Endodermal cell (in vitro differentiated cells): ENCODE data around the gene EEFSEC. TPM values are rescaled to one million over a fixed set of nuclear protein-coding genes. Genes with fewer than 3 reads are reported as not detected.

Experiments used
- DNase-seq: peaks from one replicate; pipeline ENCODE4 v3.0.0-alpha.2; 2017
- H3K27ac ChIP-seq: 2 replicates; pipeline ENCODE4 v1.5.1; 2013; ENCODE audit warnings: mild to moderate bottlenecking, low read depth, low read length, moderate library complexity
- H3K27me3 ChIP-seq: 2 replicates; pipeline ENCODE4 v1.6.1; 2013; ENCODE audit warnings: mild to moderate bottlenecking, low read length, moderate library complexity; ENCODE audit not compliant: insufficient read depth, control insufficient read depth, poor library complexity, severe bottlenecking
- H3K36me3 ChIP-seq: 2 replicates; pipeline ENCODE4 v1.7.0; 2013; ENCODE audit warnings: mild to moderate bottlenecking, low read length, moderate library complexity; ENCODE audit not compliant: control insufficient read depth, insufficient read depth
- H3K4me1 ChIP-seq: one replicate; pipeline ENCODE4 v1.7.0; 2013; ENCODE audit warnings: low read length; ENCODE audit not compliant: control insufficient read depth, insufficient read depth
- H3K4me3 ChIP-seq: 2 replicates; pipeline ENCODE4 v1.5.1; 2013; ENCODE audit warnings: mild to moderate bottlenecking, low read length, moderate library complexity
- H3K9ac ChIP-seq: 2 replicates; pipeline ENCODE4 v1.6.1; 2013; ENCODE audit warnings: mild to moderate bottlenecking, low read length, moderate library complexity; ENCODE audit not compliant: poor library complexity, severe bottlenecking; ENCODE audit errors: extremely low read depth
- H3K9me3 ChIP-seq: 2 replicates; pipeline ENCODE4 v1.6.1; 2013; ENCODE audit warnings: mild to moderate bottlenecking, low read length, moderate library complexity; ENCODE audit not compliant: control insufficient read depth
- H3K27ac Mint-ChIP-seq: 2 replicates; pipeline ENCODE4 v1.8.0; 2020; ENCODE audit warnings: mixed read lengths
- H3K27me3 Mint-ChIP-seq: 2 replicates; pipeline ENCODE4 v1.8.0; 2021; ENCODE audit warnings: mild to moderate bottlenecking, mixed read lengths; ENCODE audit not compliant: insufficient read depth
- H3K36me3 Mint-ChIP-seq: 2 replicates; pipeline ENCODE4 v1.8.0; 2020; ENCODE audit warnings: low read depth, mixed read lengths
- H3K4me1 Mint-ChIP-seq: 2 replicates; pipeline ENCODE4 v1.8.0; 2020; ENCODE audit warnings: mixed read lengths
- H3K4me3 Mint-ChIP-seq: 2 replicates; pipeline ENCODE4 v1.8.0; 2020; ENCODE audit warnings: mild to moderate bottlenecking, moderate library complexity, mixed read lengths
- H3K9me3 Mint-ChIP-seq: 2 replicates; pipeline ENCODE4 v1.8.0; 2020; ENCODE audit warnings: mild to moderate bottlenecking, mixed read lengths
- WGBS, 2 experiments: methylation state at CpG; one replicate each; pipeline versions ENCODE4 v1.1.5 to v1.1.7; 2013; ENCODE audit warnings: missing lambda C conversion rate in 2 of 2, mixed read lengths in 1 of 2; ENCODE audit not compliant: insufficient coverage in 1 of 2, insufficient read length in 1 of 2; 5-methylcytosine and 5-hydroxymethylcytosine counted together
- total RNA-seq, 2 donors: library from RNA; stranded (reverse); fragmentation: NEBNext Ultra II Directional in 1 of 2; extraction: Animal tissue kit (Norgen Biotek cat#: 25700) in 1 of 2; gene quantifications; 2 replicates in 1 of 2; 3 replicates in 1 of 2; pipeline ENCODE4 v1.2.1, GENCODE V29; 2021
- TF ChIP-seq, protein P1 (sequence below): fragments of 200-600 bp; sonication (generic); conservative IDR thresholded peaks from 2 replicates; pipeline ENCODE4 v1.5.0; 2021; ENCODE audit warnings: antibody characterized with exemption, mild to moderate bottlenecking

Gene EEFSEC
- total RNA-seq, 2 donors from 2014 or later, result 11.9 to 15.8 TPM

DNA sequence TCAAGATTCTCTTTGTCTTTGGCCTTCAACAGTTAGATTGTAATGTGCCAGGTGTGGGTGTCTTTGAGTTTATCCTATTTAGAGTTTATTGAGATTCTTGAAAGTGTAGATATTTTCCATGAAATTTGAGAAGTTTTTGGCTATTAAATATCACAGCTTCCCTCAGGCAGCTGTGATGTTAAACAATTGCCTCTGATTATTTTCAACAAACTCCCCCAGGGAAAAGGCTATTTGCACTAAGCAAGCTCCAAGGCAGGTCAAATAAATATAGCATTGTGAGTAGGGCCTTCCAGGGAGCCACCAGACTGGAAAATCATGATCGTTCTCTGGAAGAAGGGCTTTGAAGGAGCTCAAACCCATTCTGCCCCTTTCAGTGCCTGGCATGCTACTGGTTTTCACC is 107.0 kb downstream of the EEFSEC start:
- Mint-ChIP-seq H3K4me3 (no peak overlapping the region), H3K36me3 (peaks cover 19% of the 10 kb centered on the region), H3K9me3 (peaks cover 16% of the 10 kb centered on the region), H3K27ac (no peak overlapping the region), H3K27me3 (no peaks in the 10 kb centered on the region), H3K4me1 (no peaks in the 10 kb centered on the region)
- Histone ChIP-seq H3K27me3 (no peaks in the 10 kb centered on the region), H3K36me3 (peaks cover 2% of the 10 kb centered on the region), H3K4me3 (no peak overlapping the region), H3K9ac (no peak overlapping the region), H3K4me1 (no peaks in the 10 kb centered on the region), H3K9me3 (peaks cover 19% of the 10 kb centered on the region), H3K27ac (no peak overlapping the region)
- 97 to 100% methylated on average over 1 of the region's 1 CpG for WGBS, 2 experiments
- no peak for DNase-seq
- TF ChIP-seq, protein P1, sequence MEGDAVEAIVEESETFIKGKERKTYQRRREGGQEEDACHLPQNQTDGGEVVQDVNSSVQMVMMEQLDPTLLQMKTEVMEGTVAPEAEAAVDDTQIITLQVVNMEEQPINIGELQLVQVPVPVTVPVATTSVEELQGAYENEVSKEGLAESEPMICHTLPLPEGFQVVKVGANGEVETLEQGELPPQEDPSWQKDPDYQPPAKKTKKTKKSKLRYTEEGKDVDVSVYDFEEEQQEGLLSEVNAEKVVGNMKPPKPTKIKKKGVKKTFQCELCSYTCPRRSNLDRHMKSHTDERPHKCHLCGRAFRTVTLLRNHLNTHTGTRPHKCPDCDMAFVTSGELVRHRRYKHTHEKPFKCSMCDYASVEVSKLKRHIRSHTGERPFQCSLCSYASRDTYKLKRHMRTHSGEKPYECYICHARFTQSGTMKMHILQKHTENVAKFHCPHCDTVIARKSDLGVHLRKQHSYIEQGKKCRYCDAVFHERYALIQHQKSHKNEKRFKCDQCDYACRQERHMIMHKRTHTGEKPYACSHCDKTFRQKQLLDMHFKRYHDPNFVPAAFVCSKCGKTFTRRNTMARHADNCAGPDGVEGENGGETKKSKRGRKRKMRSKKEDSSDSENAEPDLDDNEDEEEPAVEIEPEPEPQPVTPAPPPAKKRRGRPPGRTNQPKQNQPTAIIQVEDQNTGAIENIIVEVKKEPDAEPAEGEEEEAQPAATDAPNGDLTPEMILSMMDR, result no peak

DNA sequence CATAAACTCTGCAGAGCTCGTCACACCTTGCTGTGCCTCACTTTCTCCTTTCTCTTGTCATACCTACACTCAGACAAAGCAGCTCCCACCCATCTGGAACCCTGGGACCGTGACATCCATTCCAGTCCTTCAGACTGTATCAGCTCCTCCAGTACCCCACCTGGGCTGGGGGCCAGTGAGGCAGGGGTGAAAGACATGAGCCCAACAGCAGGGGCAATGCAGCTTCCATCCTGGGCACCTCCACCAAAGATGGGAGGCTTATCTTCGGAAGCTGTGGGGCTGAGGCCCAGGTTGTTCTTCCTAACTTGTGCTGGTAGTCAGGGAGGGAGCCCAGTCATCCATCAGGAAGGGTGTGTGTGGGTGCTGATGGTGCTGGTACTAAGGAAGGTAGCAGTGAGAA is 109.2 kb downstream of the EEFSEC start:
- TF ChIP-seq, protein P1, result no peak
- DNase-seq, result peak; percentile 17
- Histone ChIP-seq H3K27ac (no peak overlapping the region), H3K4me1 (no peaks in the 10 kb centered on the region), H3K36me3 (peaks cover 5% of the 10 kb centered on the region), H3K9ac (no peak overlapping the region), H3K27me3 (no peaks in the 10 kb centered on the region), H3K4me3 (no peak overlapping the region), H3K9me3 (peaks cover 19% of the 10 kb centered on the region)
- no peaks in the 10 kb centered on the region for H3K27me3 Mint-ChIP-seq
- no peaks in the 10 kb centered on the region for H3K4me1 Mint-ChIP-seq
- H3K27ac Mint-ChIP-seq, result no peak overlapping the region
- peaks cover 20% of the 10 kb centered on the region for H3K36me3 Mint-ChIP-seq
- WGBS, 2 experiments, result 92 to 100% methylated on average over 2 to 3 of the region's 3 CpGs
- no peak overlapping the region for H3K4me3 Mint-ChIP-seq
- H3K9me3 Mint-ChIP-seq, result peaks cover 16% of the 10 kb centered on the region

DNA sequence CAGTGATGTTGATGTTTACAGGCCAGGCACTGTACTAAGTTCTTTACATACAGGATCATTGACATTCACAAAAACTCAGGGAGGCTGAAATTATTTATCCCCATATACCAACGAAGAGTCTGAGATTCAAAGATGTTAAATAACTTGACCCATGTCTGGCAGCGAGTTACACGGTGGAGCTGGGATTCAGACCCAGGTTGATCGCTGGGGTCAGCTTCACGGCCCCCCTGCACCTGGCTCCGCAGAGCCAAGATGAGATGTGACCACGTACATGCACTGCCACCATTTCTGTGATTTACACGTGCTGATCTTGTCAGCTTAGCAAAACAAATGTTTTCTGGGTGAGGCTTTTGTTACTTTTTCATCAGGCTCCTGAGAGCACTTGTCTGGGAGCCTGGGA is 109.8 kb downstream of the EEFSEC start:
- Histone ChIP-seq H3K9ac (no peak overlapping the region), H3K9me3 (peaks cover 19% of the 10 kb centered on the region), H3K27me3 (no peaks in the 10 kb centered on the region), H3K27ac (no peak overlapping the region), H3K4me1 (no peaks in the 10 kb centered on the region), H3K36me3 (peaks cover 5% of the 10 kb centered on the region), H3K4me3 (no peak overlapping the region)
- DNase-seq, result peak; percentile 23
- 93 to 99% methylated on average over 8 of the region's 8 CpGs for WGBS, 2 experiments
- Mint-ChIP-seq H3K36me3 (peaks cover 20% of the 10 kb centered on the region), H3K4me1 (no peaks in the 10 kb centered on the region), H3K27me3 (no peaks in the 10 kb centered on the region), H3K4me3 (no peak overlapping the region), H3K9me3 (peaks cover 16% of the 10 kb centered on the region), H3K27ac (no peak overlapping the region)
- TF ChIP-seq, protein P1, result no peak
